ENCODE data around the gene DHX32. TPM values are rescaled to one million over a fixed set of nuclear protein-coding genes. Genes with fewer than 3 reads are reported as not detected.

DHX32 gene
- polyA plus RNA-seq, 1 donor from 2014 or later = 25.2 TPM

DNA sequence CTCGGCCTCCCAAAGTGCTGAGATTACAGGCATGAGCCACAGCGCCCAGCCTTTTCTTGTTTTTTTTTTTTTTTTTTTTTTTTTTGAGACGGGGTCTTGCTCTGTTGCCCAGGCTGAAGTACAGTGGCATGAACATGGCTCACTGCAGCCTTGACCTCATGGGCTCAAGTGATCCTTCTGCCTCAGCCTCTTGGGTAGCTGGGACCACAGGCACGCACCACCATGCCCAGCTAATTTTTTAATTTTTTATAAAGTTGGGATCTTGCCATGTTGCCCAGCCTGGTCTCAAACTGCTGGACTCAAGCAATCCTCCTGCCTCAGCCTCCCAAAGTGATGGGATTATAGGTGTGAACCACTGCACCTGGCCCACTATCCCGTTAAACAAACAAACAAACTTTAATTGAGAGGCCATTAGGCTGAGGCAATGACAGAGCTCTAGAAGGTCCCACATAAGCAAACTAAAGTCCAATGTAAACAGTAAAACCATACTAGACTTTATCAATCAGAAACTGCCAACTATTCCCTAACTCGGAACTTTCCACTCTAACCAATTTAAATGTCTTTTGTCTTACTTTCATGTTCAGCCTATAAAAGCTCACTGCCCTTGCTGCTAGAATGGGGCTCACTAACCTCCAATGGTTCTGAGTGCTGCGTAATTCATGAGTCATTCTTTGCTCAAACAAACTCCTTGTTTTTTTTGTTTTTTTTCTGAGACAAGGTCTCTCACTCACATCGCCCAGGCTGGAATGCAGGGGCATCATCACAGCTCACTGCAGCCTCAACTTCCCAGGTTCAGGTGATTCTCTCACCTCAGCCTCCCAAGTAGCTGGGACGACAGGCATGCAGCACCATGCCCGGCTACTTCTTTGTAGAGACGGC is 1.9 kb downstream of the DHX32 start:
- peaks cover 13% of the 10 kb centered on the region for H3K79me2 ChIP-seq (replicated peaks; ENCODE audit: insufficient read depth, low read length)
- H3K4me3 ChIP-seq (ENCODE audit: low read length) = no peak overlapping the region
- TF ChIP-seq RAD21 (conservative IDR thresholded peaks at IDR 0.05) (no peak), MXI1 (conservative IDR thresholded peaks at IDR 0.05; ENCODE audit: poor library complexity, severe bottlenecking) (no peak), SMC3 (conservative IDR thresholded peaks at IDR 0.05; ENCODE audit: poor library complexity) (no peak), EZH2 (IDR thresholded peaks at IDR 0.05; ENCODE audit: borderline replicate concordance, insufficient read depth, low read length, poor library complexity, severe bottlenecking) (no peak), TAF1 (IDR thresholded peaks at IDR 0.05; ENCODE audit: low read depth) (no peak), EP300 (conservative IDR thresholded peaks at IDR 0.05; ENCODE audit: poor library complexity, severe bottlenecking) (no peak), POLR2AphosphoS5 (IDR thresholded peaks at IDR 0.05) (no peak)
- TF ChIP-seq, protein P1, sequence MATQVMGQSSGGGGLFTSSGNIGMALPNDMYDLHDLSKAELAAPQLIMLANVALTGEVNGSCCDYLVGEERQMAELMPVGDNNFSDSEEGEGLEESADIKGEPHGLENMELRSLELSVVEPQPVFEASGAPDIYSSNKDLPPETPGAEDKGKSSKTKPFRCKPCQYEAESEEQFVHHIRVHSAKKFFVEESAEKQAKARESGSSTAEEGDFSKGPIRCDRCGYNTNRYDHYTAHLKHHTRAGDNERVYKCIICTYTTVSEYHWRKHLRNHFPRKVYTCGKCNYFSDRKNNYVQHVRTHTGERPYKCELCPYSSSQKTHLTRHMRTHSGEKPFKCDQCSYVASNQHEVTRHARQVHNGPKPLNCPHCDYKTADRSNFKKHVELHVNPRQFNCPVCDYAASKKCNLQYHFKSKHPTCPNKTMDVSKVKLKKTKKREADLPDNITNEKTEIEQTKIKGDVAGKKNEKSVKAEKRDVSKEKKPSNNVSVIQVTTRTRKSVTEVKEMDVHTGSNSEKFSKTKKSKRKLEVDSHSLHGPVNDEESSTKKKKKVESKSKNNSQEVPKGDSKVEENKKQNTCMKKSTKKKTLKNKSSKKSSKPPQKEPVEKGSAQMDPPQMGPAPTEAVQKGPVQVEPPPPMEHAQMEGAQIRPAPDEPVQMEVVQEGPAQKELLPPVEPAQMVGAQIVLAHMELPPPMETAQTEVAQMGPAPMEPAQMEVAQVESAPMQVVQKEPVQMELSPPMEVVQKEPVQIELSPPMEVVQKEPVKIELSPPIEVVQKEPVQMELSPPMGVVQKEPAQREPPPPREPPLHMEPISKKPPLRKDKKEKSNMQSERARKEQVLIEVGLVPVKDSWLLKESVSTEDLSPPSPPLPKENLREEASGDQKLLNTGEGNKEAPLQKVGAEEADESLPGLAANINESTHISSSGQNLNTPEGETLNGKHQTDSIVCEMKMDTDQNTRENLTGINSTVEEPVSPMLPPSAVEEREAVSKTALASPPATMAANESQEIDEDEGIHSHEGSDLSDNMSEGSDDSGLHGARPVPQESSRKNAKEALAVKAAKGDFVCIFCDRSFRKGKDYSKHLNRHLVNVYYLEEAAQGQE (IDR thresholded peaks at IDR 0.05; ENCODE audit: borderline replicate concordance) = no peak
- TF ChIP-seq, protein P2, sequence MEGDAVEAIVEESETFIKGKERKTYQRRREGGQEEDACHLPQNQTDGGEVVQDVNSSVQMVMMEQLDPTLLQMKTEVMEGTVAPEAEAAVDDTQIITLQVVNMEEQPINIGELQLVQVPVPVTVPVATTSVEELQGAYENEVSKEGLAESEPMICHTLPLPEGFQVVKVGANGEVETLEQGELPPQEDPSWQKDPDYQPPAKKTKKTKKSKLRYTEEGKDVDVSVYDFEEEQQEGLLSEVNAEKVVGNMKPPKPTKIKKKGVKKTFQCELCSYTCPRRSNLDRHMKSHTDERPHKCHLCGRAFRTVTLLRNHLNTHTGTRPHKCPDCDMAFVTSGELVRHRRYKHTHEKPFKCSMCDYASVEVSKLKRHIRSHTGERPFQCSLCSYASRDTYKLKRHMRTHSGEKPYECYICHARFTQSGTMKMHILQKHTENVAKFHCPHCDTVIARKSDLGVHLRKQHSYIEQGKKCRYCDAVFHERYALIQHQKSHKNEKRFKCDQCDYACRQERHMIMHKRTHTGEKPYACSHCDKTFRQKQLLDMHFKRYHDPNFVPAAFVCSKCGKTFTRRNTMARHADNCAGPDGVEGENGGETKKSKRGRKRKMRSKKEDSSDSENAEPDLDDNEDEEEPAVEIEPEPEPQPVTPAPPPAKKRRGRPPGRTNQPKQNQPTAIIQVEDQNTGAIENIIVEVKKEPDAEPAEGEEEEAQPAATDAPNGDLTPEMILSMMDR (IDR thresholded peaks at IDR 0.05; ENCODE audit: poor library complexity, severe bottlenecking) = no peak
- H3K27me3 ChIP-seq (ENCODE audit: insufficient read depth, low read depth, low read length) = no peaks in the 10 kb centered on the region
- H3K9me3 ChIP-seq (ENCODE audit: low read length) = no peaks in the 10 kb centered on the region
- H3K36me3 ChIP-seq (ENCODE audit: insufficient read depth, low read length) = no peaks in the 10 kb centered on the region
- H3K27ac ChIP-seq (ENCODE audit: low read length) = no peak overlapping the region
- no peak overlapping the region for H2AFZ ChIP-seq (ENCODE audit: low read depth, low read length)
- H3F3A ChIP-seq (ENCODE audit: insufficient read depth, low read length, poor library complexity, severe bottlenecking) = no peaks in the 10 kb centered on the region
- H3K4me2 ChIP-seq (ENCODE audit: low read length) = no peak overlapping the region
- H4K20me1 ChIP-seq (ENCODE audit: insufficient read depth) = no peaks in the 10 kb centered on the region
- no peaks in the 10 kb centered on the region for H3K9me2 ChIP-seq (ENCODE audit: insufficient read depth, low read length)
- H3K9ac ChIP-seq (ENCODE audit: low read length) = no peak overlapping the region

DNA sequence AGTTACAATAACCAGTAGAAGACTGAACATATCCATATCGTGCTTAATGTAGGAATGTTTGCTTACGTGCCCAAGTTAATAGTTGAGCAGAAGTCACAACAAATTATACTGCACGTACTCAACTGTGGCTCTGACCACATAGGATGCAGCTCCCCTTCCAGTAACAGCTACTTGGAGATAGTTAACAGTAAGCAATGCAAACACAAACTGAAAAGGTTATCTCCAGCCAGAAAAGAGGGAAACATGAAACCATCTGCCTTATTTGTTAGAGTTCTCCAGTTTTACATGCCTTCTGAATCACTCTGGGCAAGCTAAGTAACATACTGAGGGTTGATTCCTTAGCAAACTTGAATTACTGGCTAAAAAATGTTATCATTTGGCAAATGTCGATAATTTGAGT is 9.8 kb downstream of the DHX32 start:
- Histone ChIP-seq H2AFZ (ENCODE audit: low read depth, low read length) (no peak overlapping the region), H3K9me2 (ENCODE audit: insufficient read depth, low read length) (no peaks in the 10 kb centered on the region), H3F3A (ENCODE audit: insufficient read depth, low read length, poor library complexity, severe bottlenecking) (no peaks in the 10 kb centered on the region), H3K4me2 (ENCODE audit: low read length) (no peak overlapping the region), H3K27ac (ENCODE audit: low read length) (no peak overlapping the region), H3K27me3 (ENCODE audit: insufficient read depth, low read depth, low read length) (no peaks in the 10 kb centered on the region), H3K36me3 (ENCODE audit: insufficient read depth, low read length) (no peaks in the 10 kb centered on the region), H3K9me3 (ENCODE audit: low read length) (no peaks in the 10 kb centered on the region), H3K4me3 (ENCODE audit: low read length) (no peak overlapping the region), H4K20me1 (ENCODE audit: insufficient read depth) (no peaks in the 10 kb centered on the region), H3K79me2 (replicated peaks; ENCODE audit: insufficient read depth, low read length) (peaks cover 3% of the 10 kb centered on the region), H3K9ac (ENCODE audit: low read length) (no peak overlapping the region)
- TF ChIP-seq POLR2AphosphoS5 (IDR thresholded peaks at IDR 0.05) (no peak), SMC3 (conservative IDR thresholded peaks at IDR 0.05; ENCODE audit: poor library complexity) (no peak), EP300 (conservative IDR thresholded peaks at IDR 0.05; ENCODE audit: poor library complexity, severe bottlenecking) (no peak), MXI1 (conservative IDR thresholded peaks at IDR 0.05; ENCODE audit: poor library complexity, severe bottlenecking) (no peak), RAD21 (conservative IDR thresholded peaks at IDR 0.05) (no peak), EZH2 (IDR thresholded peaks at IDR 0.05; ENCODE audit: borderline replicate concordance, insufficient read depth, low read length, poor library complexity, severe bottlenecking) (no peak), TAF1 (IDR thresholded peaks at IDR 0.05; ENCODE audit: low read depth) (no peak)
- TF ChIP-seq, protein P2 (IDR thresholded peaks at IDR 0.05; ENCODE audit: poor library complexity, severe bottlenecking) = no peak
- TF ChIP-seq, protein P1 (IDR thresholded peaks at IDR 0.05; ENCODE audit: borderline replicate concordance) = no peak
